ENCODE measurements around the gene CEPT1.

Gene CEPT1

DNA sequence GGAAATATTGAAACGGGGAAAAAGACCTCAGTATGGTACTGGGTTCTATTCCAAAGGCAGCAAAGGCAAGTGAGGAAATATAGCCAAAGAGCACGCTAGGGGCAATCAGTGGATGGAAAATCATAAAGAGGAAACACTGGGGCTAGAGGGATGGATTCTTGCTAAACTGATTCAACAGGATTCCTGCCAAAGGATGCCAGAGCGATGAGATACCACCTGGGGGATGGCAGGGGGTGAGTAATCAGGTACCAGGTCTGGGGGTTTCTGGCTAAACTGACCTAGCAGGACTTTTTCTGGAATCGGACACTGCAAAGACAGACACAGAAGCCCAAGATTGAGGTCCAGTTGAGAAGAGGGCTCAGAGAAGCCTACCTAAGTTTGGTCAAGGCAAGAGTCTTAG is 94.2 kb downstream of the CEPT1 start:
- DNase-seq, result no peak

Measured in NCI-H1092 treated with DMSO at 0.1 percent for 48 hours (cell line).